ENCODE results near the gene FAM20C. TPM values are rescaled to one million over a fixed set of nuclear protein-coding genes. Genes with fewer than 3 reads are reported as not detected.

FAM20C gene
- total and polyA plus RNA-seq, 9 donors = 24.0 to 43.0 (median 37.2) TPM

DNA sequence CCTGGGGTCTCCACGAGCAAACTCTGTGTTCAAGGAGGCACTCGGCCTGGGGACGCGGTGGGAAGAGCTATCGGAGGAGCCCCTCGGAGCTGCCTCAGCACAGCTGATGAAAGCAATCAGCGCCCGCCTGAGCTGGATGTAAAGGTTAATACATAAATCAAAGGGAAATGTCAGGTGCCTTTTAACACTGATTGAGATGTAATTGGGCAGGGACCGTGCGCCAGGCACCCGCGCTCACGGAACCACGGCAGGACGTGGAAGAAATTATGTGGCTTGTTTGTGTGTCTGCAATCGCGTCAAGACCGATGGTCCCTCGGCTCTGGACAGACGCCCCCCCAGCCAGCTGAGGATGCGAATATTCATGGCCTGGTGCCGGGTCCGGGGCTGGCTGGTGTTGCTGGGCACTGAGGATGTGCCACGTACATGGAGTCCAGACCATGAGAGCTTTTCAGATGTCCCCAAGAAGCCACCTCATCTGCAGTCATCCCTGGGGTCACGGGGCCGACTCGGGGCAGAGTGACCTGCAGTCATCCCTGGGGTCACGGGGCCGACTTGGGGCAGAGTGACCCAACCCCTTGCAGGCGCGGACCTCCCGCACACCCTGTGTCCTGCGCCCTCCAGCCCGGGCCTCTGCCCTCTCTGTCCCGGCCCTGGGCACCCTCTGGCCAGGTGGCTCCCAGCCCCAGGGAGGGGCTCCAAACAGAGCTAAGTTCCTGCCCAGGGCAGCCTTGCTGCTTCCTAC lies 113.2 kb downstream of the FAM20C start:
- no peak overlapping the region for H3K27ac ChIP-seq (ENCODE audit: low read length)
- H3K4me1 ChIP-seq (ENCODE audit: control insufficient read depth, insufficient read depth, low read length) = no peaks in the 10 kb centered on the region
- H3K27me3 ChIP-seq (ENCODE audit: control insufficient read depth, insufficient read depth, low read length) = no peaks in the 10 kb centered on the region
- H3K36me3 ChIP-seq (ENCODE audit: control insufficient read depth, insufficient read depth, low read length) = no peaks in the 10 kb centered on the region
- H3K4me3 ChIP-seq (ENCODE audit: low read length) = no peak overlapping the region
- DNase-seq = no peak
- H3K9me3 ChIP-seq (replicated peaks; ENCODE audit: control insufficient read depth, low read depth, low read length) = no peaks in the 10 kb centered on the region
- WGBS (ENCODE audit: insufficient coverage) = 70% methylated on average over 35 of the region's 35 CpGs

DNA sequence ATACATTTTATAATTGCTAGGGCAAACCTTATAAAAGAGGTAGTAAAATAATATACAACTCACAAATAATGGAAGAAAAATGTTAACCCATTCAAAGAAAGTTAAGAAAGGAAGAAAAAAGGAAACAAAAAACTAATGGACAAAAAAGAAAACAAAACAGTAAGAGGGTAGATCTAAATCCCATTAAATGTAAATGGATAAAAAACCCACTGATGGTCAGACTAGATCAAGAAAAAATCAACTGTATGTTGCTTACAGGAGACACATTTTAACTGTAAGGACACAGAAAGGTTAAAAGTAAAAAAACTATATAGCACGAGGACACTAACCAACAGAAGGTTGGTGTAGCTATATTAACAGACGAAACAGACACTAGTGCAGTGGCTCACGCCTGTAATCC lies 115.6 kb downstream of the FAM20C start:
- WGBS (ENCODE audit: insufficient coverage) = no CpG with 5 or more reads among the region's 3 CpGs
- no peak for DNase-seq
- H3K9me3 ChIP-seq (replicated peaks; ENCODE audit: control insufficient read depth, low read depth, low read length) = no peaks in the 10 kb centered on the region
- H3K36me3 ChIP-seq (ENCODE audit: control insufficient read depth, insufficient read depth, low read length) = no peaks in the 10 kb centered on the region
- no peaks in the 10 kb centered on the region for H3K4me1 ChIP-seq (ENCODE audit: control insufficient read depth, insufficient read depth, low read length)
- no peak overlapping the region for H3K4me3 ChIP-seq (ENCODE audit: low read length)
- no peak overlapping the region for H3K27ac ChIP-seq (ENCODE audit: low read length)
- peaks cover 10% of the 10 kb centered on the region for H3K27me3 ChIP-seq (ENCODE audit: control insufficient read depth, insufficient read depth, low read length)

GRCh38 chr7:309586-310228 lies 117.3 kb downstream of the FAM20C start:
- no peak for DNase-seq
- Histone ChIP-seq H3K27ac (ENCODE audit: low read length) (no peak overlapping the region), H3K4me3 (ENCODE audit: low read length) (no peak overlapping the region), H3K27me3 (ENCODE audit: control insufficient read depth, insufficient read depth, low read length) (peaks cover 14% of the 10 kb centered on the region), H3K9me3 (replicated peaks; ENCODE audit: control insufficient read depth, low read depth, low read length) (no peaks in the 10 kb centered on the region), H3K4me1 (ENCODE audit: control insufficient read depth, insufficient read depth, low read length) (no peaks in the 10 kb centered on the region), H3K36me3 (ENCODE audit: control insufficient read depth, insufficient read depth, low read length) (no peaks in the 10 kb centered on the region)
- 90% methylated on average over 14 of the region's 19 CpGs for WGBS (ENCODE audit: insufficient coverage)

Other genes with a start within 250 kb of the FAM20C start
- not detected for gene FOXL3, start 97.6 kb downstream of the FAM20C start, total RNA-seq
- gene FOXL3, start 97.6 kb downstream of the FAM20C start, polyA plus RNA-seq (ENCODE audit: insufficient read depth in 1 of 8, insufficient read length in 8 of 8, low replicate concordance in 1 of 8) = not detected

Data from muscle of leg (tissue), 11 donors.